ENCODE results near the gene SRR.

Gene SRR

GRCh38 chr17:2372180-2372579 lies 68.4 kb downstream of the SRR start:
- no peak for DNase-seq (ENCODE audit: low read depth)

- no peak for DNase-seq (ENCODE audit: low read depth)
Measured at GRCh38 chr17:2372681-2373080, 68.9 kb downstream of the SRR start.

- no peak for DNase-seq (ENCODE audit: low read depth)
Measured at GRCh38 chr17:2373179-2373578, 69.4 kb downstream of the SRR start.
